Neuronal stem cell (in vitro differentiated cells): Measurements from ENCODE around the gene MLYCD.

ENCODE experiments used
- DNase-seq: peaks from one replicate; pipeline ENCODE4 v3.0.0-alpha.2; 2013; ENCODE audit warnings: low spot score
- H2AFZ ChIP-seq: one replicate; pipeline ENCODE4 v1.6.1; 2013; ENCODE audit warnings: mild to moderate bottlenecking, low read length, inconsistent platforms
- H2AK5ac ChIP-seq: 2 replicates; pipeline ENCODE4 v1.6.1; 2013; ENCODE audit warnings: low read depth, mild to moderate bottlenecking, inconsistent platforms, low read length, moderate library complexity, mixed read lengths
- H2BK120ac ChIP-seq: 2 replicates; pipeline ENCODE4 v1.6.1; 2013; ENCODE audit warnings: low read depth, mild to moderate bottlenecking, inconsistent platforms, low read length, moderate library complexity, mixed read lengths
- H2BK12ac ChIP-seq: one replicate; pipeline ENCODE4 v1.6.1; 2013; ENCODE audit warnings: low read length, inconsistent platforms
- H2BK15ac ChIP-seq: 2 replicates; pipeline ENCODE4 v1.6.1; 2013; ENCODE audit warnings: mild to moderate bottlenecking, low read length, inconsistent platforms, mixed read lengths
- H2BK5ac ChIP-seq: one replicate; pipeline ENCODE4 v1.6.1; 2013; ENCODE audit warnings: inconsistent platforms, mild to moderate bottlenecking, low read length, moderate library complexity
- H3K14ac ChIP-seq: one replicate; pipeline ENCODE4 v1.6.1; 2013; ENCODE audit warnings: low read length, inconsistent platforms
- H3K18ac ChIP-seq: 2 replicates; pipeline ENCODE4 v1.6.1; 2013; ENCODE audit warnings: low read length, inconsistent platforms
- H3K23ac ChIP-seq: 2 replicates; pipeline ENCODE4 v1.6.1; 2013; ENCODE audit warnings: low read depth, mild to moderate bottlenecking, mixed read lengths, low read length, inconsistent platforms; ENCODE audit not compliant: poor library complexity
- H3K27ac ChIP-seq: replicated peaks from 3 replicates; pipeline ENCODE4 v1.5.1; 2013; ENCODE audit warnings: low read length, inconsistent platforms
- H3K27me3 ChIP-seq, 3 experiments: 2 replicates each; pipeline ENCODE4 v1.6.1; 2013; ENCODE audit warnings: low read length in 3 of 3, mild to moderate bottlenecking in 2 of 3, inconsistent platforms in 1 of 3, low read depth in 1 of 3, mixed read lengths in 1 of 3, moderate library complexity in 1 of 3; ENCODE audit not compliant: control insufficient read depth in 3 of 3, insufficient read depth in 3 of 3
- H3K36me3 ChIP-seq, 2 donors: replicated peaks in 1 of 2; 2 replicates each; pipeline ENCODE4 v1.6.1; 2013; ENCODE audit warnings: low read length in 2 of 2; ENCODE audit not compliant: control insufficient read depth in 2 of 2, insufficient read depth in 2 of 2
- H3K4ac ChIP-seq: 2 replicates; pipeline ENCODE4 v1.6.1; 2013; ENCODE audit warnings: inconsistent platforms, mild to moderate bottlenecking, low read length, moderate library complexity
- H3K4me1 ChIP-seq, 2 donors: 1 replicate in 1 of 2; 2 replicates in 1 of 2; pipeline ENCODE4 v1.6.1; 2013; ENCODE audit warnings: low read length in 2 of 2, low read depth in 1 of 2; ENCODE audit not compliant: control insufficient read depth in 2 of 2, insufficient read depth in 1 of 2
- H3K4me2 ChIP-seq: one replicate; pipeline ENCODE4 v1.6.1; 2013; ENCODE audit warnings: mild to moderate bottlenecking, low read length, inconsistent platforms; ENCODE audit not compliant: insufficient read depth, poor library complexity, severe bottlenecking
- H3K4me3 ChIP-seq, 2 donors: 2 replicates each; pipeline ENCODE4 v1.5.1; 2013; ENCODE audit warnings: low read length in 2 of 2, mild to moderate bottlenecking in 2 of 2, inconsistent platforms in 1 of 2, moderate library complexity in 1 of 2
- H3K79me1 ChIP-seq: one replicate; pipeline ENCODE4 v1.6.1; 2013; ENCODE audit warnings: low read depth, mild to moderate bottlenecking, inconsistent platforms, low read length, moderate library complexity
- H3K9ac ChIP-seq: one replicate; pipeline ENCODE4 v1.6.1; 2013; ENCODE audit warnings: mild to moderate bottlenecking, low read depth, low read length, inconsistent platforms; ENCODE audit not compliant: poor library complexity
- H3K9me3 ChIP-seq, 2 donors: replicated peaks in 1 of 2; 2 replicates each; pipeline versions ENCODE3 to v1.6.1; 2013; ENCODE audit warnings: low read length in 2 of 2, mild to moderate bottlenecking in 2 of 2, inconsistent platforms in 1 of 2, low read depth in 1 of 2, mixed read lengths in 1 of 2, moderate library complexity in 1 of 2; ENCODE audit not compliant: control insufficient read depth in 2 of 2, insufficient read depth in 1 of 2
- H4K8ac ChIP-seq: one replicate; pipeline ENCODE4 v1.6.1; 2013; ENCODE audit warnings: low read depth, mild to moderate bottlenecking, inconsistent platforms, low read length, moderate library complexity
- H4K91ac ChIP-seq: one replicate; pipeline ENCODE4 v1.6.1; 2013; ENCODE audit warnings: low read length, low read depth, mild to moderate bottlenecking, inconsistent platforms; ENCODE audit not compliant: poor library complexity
- WGBS, 2 donors: extraction: QIAGEN DNeasy Blood & Tissue Kit; methylation state at CpG; one replicate each; pipeline ENCODE4 v1.1.7; 2013; ENCODE audit warnings: missing lambda C conversion rate in 2 of 2, mixed read lengths in 1 of 2; ENCODE audit not compliant: insufficient read length in 2 of 2, insufficient replicate concordance in 1 of 2; ENCODE audit errors: extremely low coverage in 2 of 2; 5-methylcytosine and 5-hydroxymethylcytosine counted together

The MLYCD gene

DNA sequence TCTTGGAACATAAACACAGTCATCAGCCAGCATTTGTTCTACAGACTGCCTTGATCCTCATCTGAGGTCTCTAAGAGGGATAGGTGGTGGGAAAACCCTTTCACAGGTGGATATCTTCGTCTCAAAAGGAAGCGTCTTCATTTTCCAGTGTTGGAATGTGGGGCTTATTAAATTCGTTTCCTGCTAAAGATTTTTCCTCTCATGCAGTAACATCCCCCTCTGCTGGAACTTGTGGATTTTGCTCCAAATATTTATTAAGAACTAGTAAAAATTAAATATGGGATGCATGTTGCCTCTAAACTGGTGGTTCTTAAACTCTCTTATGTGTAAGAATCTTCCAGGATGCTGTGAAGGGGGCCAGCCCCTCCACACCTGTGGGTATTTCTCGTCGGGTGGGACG lies 20.1 kb upstream of the MLYCD start:
- H2BK15ac ChIP-seq, result no peak overlapping the region
- H2BK120ac ChIP-seq, result no peak overlapping the region
- H4K8ac ChIP-seq, result no peak overlapping the region
- H3K9ac ChIP-seq, result no peak overlapping the region
- no CpG with 5 or more reads among the region's 6 CpGs for WGBS, 2 donors
- no peak overlapping the region for H3K4me2 ChIP-seq
- peaks cover 2 to 4% of the 10 kb centered on the region in 2 donors for H3K9me3 ChIP-seq
- no peak overlapping the region for H3K4ac ChIP-seq
- H3K27ac ChIP-seq, result no peak overlapping the region
- no peak overlapping the region for H3K23ac ChIP-seq
- no peaks in the 10 kb centered on the region for H3K27me3 ChIP-seq
- H3K4me3 ChIP-seq, result no peak overlapping the region
- no peaks in the 10 kb centered on the region for H3K36me3 ChIP-seq
- no peak for DNase-seq
- H3K18ac ChIP-seq, result no peak overlapping the region
- no peak overlapping the region for H2AK5ac ChIP-seq
- H2BK12ac ChIP-seq, result no peak overlapping the region
- no peaks in the 10 kb centered on the region for H3K79me1 ChIP-seq
- no peak overlapping the region for H3K14ac ChIP-seq
- peaks cover 4 to 6% of the 10 kb centered on the region in 2 donors for H3K4me1 ChIP-seq
- peak overlapping the region; percentile 58 for H2AFZ ChIP-seq
- H2BK5ac ChIP-seq, result no peak overlapping the region
- H4K91ac ChIP-seq, result no peak overlapping the region

DNA sequence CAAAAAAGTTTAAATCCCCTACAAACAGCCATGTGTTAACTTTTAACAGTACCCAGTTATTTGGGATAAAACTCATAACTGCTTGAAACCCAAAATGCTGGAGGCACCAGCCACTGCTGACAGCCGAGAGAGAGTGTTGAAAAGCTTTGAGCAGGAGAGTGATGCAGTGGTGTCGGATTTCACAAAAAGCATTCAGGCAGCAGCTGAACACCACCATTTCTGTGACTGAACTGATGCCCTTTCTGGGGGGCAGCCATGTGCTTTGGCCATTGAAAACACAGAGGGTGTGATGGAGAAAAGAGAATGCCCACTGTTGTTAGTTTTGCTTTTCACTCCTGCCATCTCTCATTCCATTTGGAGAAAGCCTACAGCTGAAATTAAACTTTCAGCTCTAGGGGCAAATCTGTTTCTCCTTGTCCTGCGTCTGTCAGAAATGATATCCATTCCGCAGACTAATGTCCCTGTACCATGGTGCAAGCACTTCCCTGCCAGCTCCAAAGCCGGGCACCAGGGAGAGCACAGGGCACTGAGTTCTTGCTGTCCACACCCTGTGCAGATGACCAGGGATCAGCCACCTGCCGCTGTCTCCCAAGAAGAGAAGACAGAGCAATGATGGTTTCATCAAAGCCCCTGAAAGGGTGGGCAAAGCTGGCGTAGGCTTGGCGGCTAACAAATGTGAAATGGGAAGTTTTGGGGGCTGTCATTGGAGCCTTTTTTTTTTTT lies 16.6 kb upstream of the MLYCD start:
- H3K27ac ChIP-seq, result peak overlapping the region; percentile 4
- no peak overlapping the region for H2BK5ac ChIP-seq
- peak overlapping the region; percentile 55 for H2AFZ ChIP-seq
- no peak overlapping the region for H2BK120ac ChIP-seq
- no peak overlapping the region for H2BK12ac ChIP-seq
- no CpG with 5 or more reads among the region's 8 CpGs for WGBS, 2 donors
- no peak overlapping the region for H4K91ac ChIP-seq
- H3K4ac ChIP-seq, result no peak overlapping the region
- no peak overlapping the region for H3K9ac ChIP-seq
- H3K36me3 ChIP-seq, result no peaks in the 10 kb centered on the region
- DNase-seq, result no peak
- no peak overlapping the region for H3K14ac ChIP-seq
- H3K18ac ChIP-seq, result peak overlapping the region; percentile 36
- peaks cover 2% of the 10 kb centered on the region in 2 donors for H3K9me3 ChIP-seq
- H4K8ac ChIP-seq, result no peak overlapping the region
- H3K4me2 ChIP-seq, result no peak overlapping the region
- no peak overlapping the region for H3K4me3 ChIP-seq
- H3K4me1 ChIP-seq, result peaks cover 8 to 9% of the 10 kb centered on the region in 2 donors
- H2AK5ac ChIP-seq, result no peak overlapping the region
- no peaks in the 10 kb centered on the region for H3K27me3 ChIP-seq
- no peak overlapping the region for H2BK15ac ChIP-seq
- H3K79me1 ChIP-seq, result no peaks in the 10 kb centered on the region
- no peak overlapping the region for H3K23ac ChIP-seq

DNA sequence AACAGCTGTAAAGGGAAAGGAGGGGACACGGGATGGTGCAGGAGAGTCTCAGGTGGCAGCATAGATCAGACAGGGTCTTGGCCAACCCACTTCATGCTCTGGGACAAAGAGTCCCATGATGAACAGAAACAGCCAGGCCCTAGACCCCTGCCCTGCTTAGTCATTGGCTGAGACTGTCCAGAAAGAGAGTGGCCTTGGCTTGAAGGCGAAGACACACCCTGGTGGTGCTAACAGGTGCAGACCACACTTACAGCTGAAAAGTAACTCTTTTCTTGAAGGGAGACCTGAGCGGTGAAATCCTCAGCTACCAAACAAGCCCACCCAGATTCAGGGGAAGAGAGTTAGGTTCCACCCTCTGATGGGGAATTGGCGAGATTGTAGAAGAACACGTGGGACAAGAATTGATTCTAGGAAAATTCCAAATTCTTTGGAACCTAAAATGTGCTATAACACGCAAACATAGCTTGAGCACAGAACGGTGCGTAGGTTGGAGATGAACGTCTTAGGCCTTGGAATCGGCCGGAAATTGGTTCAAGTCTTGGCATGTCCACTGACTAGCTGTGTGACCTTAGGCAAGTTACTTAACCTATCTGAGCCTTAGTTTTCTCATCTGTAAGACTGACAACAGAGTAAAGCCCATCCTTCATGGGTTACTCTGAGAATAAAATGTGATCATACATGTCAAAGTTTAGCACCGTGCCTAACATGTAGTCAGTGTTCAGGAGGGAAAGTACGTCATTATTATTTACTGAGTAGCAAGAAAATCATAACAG lies 12.5 kb upstream of the MLYCD start:
- Histone ChIP-seq H3K23ac (no peak overlapping the region), H3K36me3 (no peaks in the 10 kb centered on the region), H3K27me3 (no peaks in the 10 kb centered on the region), H3K18ac (no peak overlapping the region), H4K8ac (no peak overlapping the region), H2BK5ac (no peak overlapping the region), H2BK120ac (no peak overlapping the region), H3K9me3 (peaks cover 1 to 7% of the 10 kb centered on the region in 2 donors), H3K14ac (no peak overlapping the region), H3K4me2 (no peak overlapping the region), H3K4ac (no peak overlapping the region), H3K79me1 (no peaks in the 10 kb centered on the region), H2BK15ac (no peak overlapping the region), H3K27ac (no peak overlapping the region), H2BK12ac (no peak overlapping the region), H3K4me1 (peaks cover 15 to 20% of the 10 kb centered on the region in 2 donors), H4K91ac (no peak overlapping the region), H2AK5ac (no peak overlapping the region), H2AFZ (peak overlapping the region; percentile 25), H3K4me3 (no peak overlapping the region), H3K9ac (no peak overlapping the region)
- no CpG with 5 or more reads among the region's 13 CpGs for WGBS, 2 donors
- no peak for DNase-seq

DNA sequence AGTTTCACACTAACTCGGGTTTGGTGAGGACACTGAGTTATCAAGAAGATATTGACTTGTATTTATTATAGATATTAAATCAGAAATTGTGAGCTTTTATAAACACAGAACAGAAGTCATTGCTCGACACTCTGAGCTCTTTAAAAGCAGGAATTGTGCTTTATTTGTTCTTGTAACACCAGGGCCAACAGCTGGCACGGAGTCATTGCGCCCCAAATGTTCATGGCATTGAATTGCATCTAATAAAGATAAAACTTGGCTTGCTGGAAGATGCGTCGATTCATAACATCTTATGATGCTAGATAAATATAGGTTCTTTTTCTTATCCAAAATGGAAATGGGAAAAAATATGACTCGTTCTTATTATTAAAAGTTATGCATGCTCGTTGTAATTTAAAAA lies 11.8 kb upstream of the MLYCD start:
- Histone ChIP-seq H2BK15ac (no peak overlapping the region), H2BK5ac (no peak overlapping the region), H3K9me3 (peaks cover 0 to 8% of the 10 kb centered on the region in 2 donors), H2AFZ (peak overlapping the region; percentile 73), H3K79me1 (no peaks in the 10 kb centered on the region), H4K8ac (no peak overlapping the region), H3K27ac (no peak overlapping the region), H3K27me3 (no peaks in the 10 kb centered on the region), H3K36me3 (no peaks in the 10 kb centered on the region), H3K23ac (no peak overlapping the region), H3K4me2 (no peak overlapping the region), H4K91ac (no peak overlapping the region), H2AK5ac (no peak overlapping the region), H3K9ac (no peak overlapping the region), H3K4me1 (peaks cover 13 to 20% of the 10 kb centered on the region in 2 donors), H3K18ac (no peak overlapping the region), H3K4me3 (no peak overlapping the region), H3K14ac (no peak overlapping the region), H3K4ac (no peak overlapping the region), H2BK12ac (no peak overlapping the region), H2BK120ac (no peak overlapping the region)
- WGBS, 2 donors, result no CpG with 5 or more reads among the region's 8 CpGs
- DNase-seq, result no peak
